Measurements from ENCODE around the gene CUX1.

CUX1 gene

GRCh38 chr7:102258749-102259107 is 441.3 kb downstream of the CUX1 start:
- no peak for DNase-seq

GRCh38 chr7:102260856-102261255 is 443.4 kb downstream of the CUX1 start:
- DNase-seq = no peak

GRCh38 chr7:102261451-102261850 is 444.0 kb downstream of the CUX1 start:
- no peak for DNase-seq

GRCh38 chr7:102262546-102262945 is 445.1 kb downstream of the CUX1 start:
- DNase-seq = no peak

- no peak for DNase-seq
These were observed 447.0 kb downstream of the CUX1 start for GRCh38 chr7:102264367-102264891.

GRCh38 chr7:102266541-102266940 is 449.1 kb downstream of the CUX1 start:
- no peak for DNase-seq

- no peak for DNase-seq
These were observed 451.2 kb downstream of the CUX1 start for GRCh38 chr7:102268635-102269034.

GRCh38 chr7:102270178-102270887 is 452.9 kb downstream of the CUX1 start:
- no peak for DNase-seq

GRCh38 chr7:102271158-102271798 is 453.9 kb downstream of the CUX1 start:
- no peak for DNase-seq

- DNase-seq = peak; percentile 77
These were observed 454.9 kb downstream of the CUX1 start for GRCh38 chr7:102272075-102272916.

GRCh38 chr7:102272917-102273748 is 455.7 kb downstream of the CUX1 start:
- no peak for DNase-seq

- no peak for DNase-seq
These were observed 456.6 kb downstream of the CUX1 start for GRCh38 chr7:102273749-102274712.

GRCh38 chr7:102275123-102275703 is 457.8 kb downstream of the CUX1 start:
- no peak for DNase-seq

GRCh38 chr7:102277901-102278300 is 460.5 kb downstream of the CUX1 start:
- DNase-seq = no peak

- DNase-seq = peak; percentile 51
These were observed 462.3 kb downstream of the CUX1 start for GRCh38 chr7:102279537-102280400.

GRCh38 chr7:102280521-102280920 is 463.1 kb downstream of the CUX1 start:
- no peak for DNase-seq

- no peak for DNase-seq
These were observed 464.4 kb downstream of the CUX1 start for GRCh38 chr7:102281785-102282184.

- no peak for DNase-seq
These were observed 465.3 kb downstream of the CUX1 start for GRCh38 chr7:102282465-102283362.
